H1 (cell line): Measurements from ENCODE around the gene CHST8. TPM values are rescaled to one million over a fixed set of nuclear protein-coding genes. Genes with fewer than 3 reads are reported as not detected.

Source experiments
- CTCF ChIA-PET: fragments of 300-600 bp; sonication (Branson Sonifier 250); formaldehyde crosslinking; loops from one replicate; lab custom pipeline; 2021; ENCODE audit not compliant: partially characterized antibody; lab: Charles Lee
- POLR2A ChIA-PET: fragments of 300-600 bp; sonication (Branson Sonifier 250); formaldehyde crosslinking; loops from one replicate; lab custom pipeline; 2021; ENCODE audit warnings: inconsistent platforms; ENCODE audit not compliant: partially characterized antibody; lab: Charles Lee
- DNase-seq, 2 experiments: peaks; one replicate each; pipeline versions ENCODE4 v3.0.0 to v3.0.0-alpha.2; 2010 to 2022; ENCODE audit warnings: low spot score in 2 of 2, low read depth in 1 of 2, mixed read lengths in 1 of 2
- FAIRE-seq: peaks from 2 replicates; lab custom pipeline; 2011; peaks lifted over from hg19 to GRCh38; lab: Jason Lieb, UNC
- H2AFZ ChIP-seq: 2 replicates; pipeline ENCODE4 v1.8.1; 2012; ENCODE audit warnings: low read length, inconsistent platforms
- H2AK5ac ChIP-seq: 2 replicates; pipeline ENCODE4 v1.6.1; 2013; ENCODE audit warnings: low read depth, low read length
- H2BK120ac ChIP-seq: replicated peaks from 2 replicates; pipeline ENCODE3; 2013; ENCODE audit warnings: low read depth, low read length, inconsistent platforms
- H2BK12ac ChIP-seq: 2 replicates; pipeline ENCODE4 v1.6.1; 2013; ENCODE audit warnings: low read depth, low read length
- H2BK15ac ChIP-seq: 2 replicates; pipeline ENCODE4 v1.6.1; 2013; ENCODE audit warnings: low read length
- H2BK20ac ChIP-seq: 2 replicates; pipeline ENCODE4 v1.6.1; 2013; ENCODE audit warnings: low read length
- H2BK5ac ChIP-seq: 2 replicates; pipeline ENCODE4 v1.6.1; 2013; ENCODE audit warnings: low read depth, low read length
- H3K14ac ChIP-seq: 2 replicates; pipeline ENCODE4 v1.6.1; 2013; ENCODE audit warnings: inconsistent platforms; ENCODE audit not compliant: insufficient read length
- H3K18ac ChIP-seq: 2 replicates; pipeline ENCODE4 v1.6.1; 2013; ENCODE audit warnings: low read length; ENCODE audit errors: extremely low read depth
- H3K23ac ChIP-seq: 2 replicates; pipeline ENCODE4 v1.6.1; 2013; ENCODE audit warnings: inconsistent platforms; ENCODE audit not compliant: insufficient read length
- H3K23me2 ChIP-seq: 2 replicates; pipeline ENCODE4 v1.6.1; 2013; ENCODE audit warnings: low read depth, low read length
- H3K27ac ChIP-seq: 2 replicates; pipeline ENCODE4 v1.6.1; 2011; ENCODE audit warnings: low read depth, low read length, inconsistent platforms
- H3K27me3 ChIP-seq, 4 experiments: replicated peaks in 1 of 4; 1 replicate in 1 of 4; 2 replicates in 3 of 4; pipeline versions ENCODE4 v1.6.1 to v1.8.1; 2011 to 2013; ENCODE audit warnings: low read length in 3 of 4, mild to moderate bottlenecking in 3 of 4, inconsistent platforms in 2 of 4, mixed read lengths in 2 of 4, moderate library complexity in 1 of 4; ENCODE audit not compliant: control insufficient read depth in 3 of 4, insufficient read depth in 3 of 4; ENCODE audit errors: extremely low read depth in 1 of 4
- H3K36me3 ChIP-seq, 4 experiments: 2 replicates each; pipeline versions ENCODE4 v1.6.1 to v1.8.1; 2011 to 2013; ENCODE audit warnings: mild to moderate bottlenecking in 4 of 4, low read length in 3 of 4, moderate library complexity in 2 of 4, control low read depth in 1 of 4, inconsistent platforms in 1 of 4; ENCODE audit not compliant: insufficient read depth in 4 of 4, control insufficient read depth in 2 of 4
- H3K4ac ChIP-seq: replicated peaks from 2 replicates; pipeline ENCODE3; 2013; ENCODE audit warnings: low read length, low read depth, mixed read lengths, inconsistent platforms; ENCODE audit not compliant: insufficient read length
- H3K4me1 ChIP-seq, 4 experiments: replicated peaks in 1 of 4; 1 replicate in 1 of 4; 2 replicates in 3 of 4; pipeline versions ENCODE4 v1.6.1 to v1.8.1; 2011 to 2013; ENCODE audit warnings: low read length in 3 of 4, inconsistent platforms in 2 of 4, mixed read lengths in 1 of 4; ENCODE audit not compliant: insufficient read depth in 4 of 4, control insufficient read depth in 3 of 4
- H3K4me2 ChIP-seq, 2 experiments: 2 replicates each; pipeline versions ENCODE4 v1.6.1 to v1.8.1; 2011 to 2013; ENCODE audit warnings: low read depth in 2 of 2, low read length in 2 of 2, control low read depth in 1 of 2, inconsistent platforms in 1 of 2, mild to moderate bottlenecking in 1 of 2; ENCODE audit not compliant: insufficient read depth in 1 of 2
- H3K4me3 ChIP-seq, 4 experiments: fragments of 200-600, 300-600 bp in 1 of 4; sonication (generic), shearing (Covaris generic), sonication (Bioruptor Twin) in 1 of 4; 2 replicates each; pipeline versions ENCODE4 v1.5.1 to v1.8.1; 2011 to 2016; ENCODE audit warnings: low read length in 4 of 4, low read depth in 3 of 4, control low read depth in 2 of 4, inconsistent platforms in 2 of 4, mild to moderate bottlenecking in 2 of 4, mixed read lengths in 1 of 4, moderate library complexity in 1 of 4; ENCODE audit not compliant: insufficient read depth in 2 of 4; ENCODE audit errors: extremely low read depth in 1 of 4
- H3K56ac ChIP-seq: replicated peaks from 2 replicates; pipeline ENCODE3; 2013; ENCODE audit warnings: low read depth, mild to moderate bottlenecking, mixed read lengths, low read length, inconsistent platforms; ENCODE audit not compliant: insufficient read length
- H3K79me1 ChIP-seq: 2 replicates; pipeline ENCODE4 v1.6.1; 2013; ENCODE audit warnings: low read depth, low read length, control low read depth
- H3K79me2 ChIP-seq, 2 experiments: 2 replicates each; pipeline versions ENCODE4 v1.6.1 to v1.8.1; 2012 to 2013; ENCODE audit warnings: low read length in 2 of 2, mild to moderate bottlenecking in 2 of 2, inconsistent platforms in 1 of 2; ENCODE audit not compliant: insufficient read depth in 2 of 2, control insufficient read depth in 1 of 2
- H3K9ac ChIP-seq, 4 experiments: replicated peaks in 1 of 4; 1 replicate in 1 of 4; 2 replicates in 3 of 4; pipeline versions ENCODE4 v1.6.1 to v1.8.1; 2011 to 2013; ENCODE audit warnings: low read depth in 3 of 4, low read length in 3 of 4, control low read depth in 2 of 4, mild to moderate bottlenecking in 2 of 4, moderate library complexity in 2 of 4, inconsistent platforms in 1 of 4; ENCODE audit errors: extremely low read depth in 1 of 4
- H3K9me3 ChIP-seq, 2 experiments: 2 replicates each; pipeline versions ENCODE4 v1.6.1 to v1.8.1; 2012 to 2013; ENCODE audit warnings: mild to moderate bottlenecking in 2 of 2, moderate library complexity in 2 of 2, control low read depth in 1 of 2, inconsistent platforms in 1 of 2, low read depth in 1 of 2, low read length in 1 of 2, mixed read lengths in 1 of 2; ENCODE audit not compliant: insufficient read depth in 2 of 2
- H4K20me1 ChIP-seq, 2 experiments: replicated peaks in 1 of 2; 2 replicates each; pipeline versions ENCODE3 to v1.8.1; 2011 to 2013; ENCODE audit warnings: inconsistent platforms in 2 of 2, low read length in 2 of 2, mild to moderate bottlenecking in 1 of 2; ENCODE audit not compliant: insufficient read depth in 2 of 2, control insufficient read depth in 1 of 2
- H4K5ac ChIP-seq: 2 replicates; pipeline ENCODE4 v1.6.1; 2013; ENCODE audit warnings: low read length, low read depth, mixed read lengths, inconsistent platforms; ENCODE audit not compliant: insufficient read length
- H4K8ac ChIP-seq: 2 replicates; pipeline ENCODE4 v1.8.0; 2013; ENCODE audit warnings: mild to moderate bottlenecking, moderate library complexity, low read length, inconsistent platforms; ENCODE audit not compliant: insufficient read depth; ENCODE audit errors: extremely low read depth
- H4K91ac ChIP-seq: replicated peaks from 2 replicates; pipeline ENCODE3; 2013; ENCODE audit warnings: low read length, mixed read lengths, inconsistent platforms; ENCODE audit not compliant: insufficient read length
- ASH2L ChIP-seq: fragments of 200-600, 300-600 bp; sonication (generic); IDR thresholded peaks from one replicate; pipeline ENCODE4 v1.7.1; 2017; ENCODE audit warnings: low read length
- BCL11A ChIP-seq, 2 experiments: IDR thresholded peaks; one replicate each; pipeline ENCODE4 v1.6.1; 2011; ENCODE audit warnings: low read depth in 2 of 2, low read length in 2 of 2, mild to moderate bottlenecking in 2 of 2
- CTCF ChIP-seq, 3 experiments: IDR thresholded peaks; 1 replicate in 2 of 3; 2 replicates in 1 of 3; pipeline versions ENCODE4 v1.5.1 to v1.6.1; 2011; ENCODE audit warnings: low read length in 3 of 3, mild to moderate bottlenecking in 3 of 3, inconsistent platforms in 2 of 3, low read depth in 1 of 3, moderate library complexity in 1 of 3; ENCODE audit not compliant: insufficient read depth in 1 of 3; ENCODE audit errors: control extremely low read depth in 1 of 3
- EP300 ChIP-seq, 2 experiments: IDR thresholded peaks; 1 replicate in 1 of 2; 2 replicates in 1 of 2; pipeline ENCODE4 v1.6.1; 2011 to 2012; ENCODE audit warnings: low read depth in 2 of 2, low read length in 2 of 2, mild to moderate bottlenecking in 2 of 2, borderline replicate concordance in 1 of 2, inconsistent platforms in 1 of 2, moderate library complexity in 1 of 2
- EZH2 ChIP-seq: fragments of 200-600 bp; sonication (generic); IDR thresholded peaks from 2 replicates; pipeline ENCODE4 v1.7.1; 2012; ENCODE audit warnings: low read depth, mild to moderate bottlenecking, moderate library complexity, low read length, inconsistent platforms; ENCODE audit not compliant: severe bottlenecking
- JUND ChIP-seq: IDR thresholded peaks from 2 replicates; pipeline ENCODE4 v1.6.1; 2011; ENCODE audit warnings: mild to moderate bottlenecking, improper control_type of control experiment, low read length
- KDM5A ChIP-seq: fragments of 200-600 bp; IDR thresholded peaks from 2 replicates; pipeline ENCODE4 v1.7.1; 2012; ENCODE audit warnings: mild to moderate bottlenecking, low read length, inconsistent platforms, mixed read lengths
- RBBP5 ChIP-seq: IDR thresholded peaks from 2 replicates; pipeline ENCODE4 v1.7.1; 2012; ENCODE audit warnings: low read depth, mild to moderate bottlenecking, inconsistent platforms, low read length, moderate library complexity, borderline replicate concordance
- SIRT6 ChIP-seq: IDR thresholded peaks from one replicate; pipeline ENCODE4 v1.7.1; 2012; ENCODE audit warnings: low read length, inconsistent platforms
- SP1 ChIP-seq: IDR thresholded peaks from 2 replicates; pipeline ENCODE4 v1.6.1; 2011; ENCODE audit warnings: low read depth, low read length
- SP4 ChIP-seq: IDR thresholded peaks from 2 replicates; pipeline ENCODE4 v1.6.1; 2012; ENCODE audit warnings: low read length, inconsistent platforms
- SUZ12 ChIP-seq: fragments of 200-600 bp; sonication (generic); IDR thresholded peaks from 2 replicates; pipeline ENCODE4 v1.6.1; 2012; ENCODE audit warnings: mild to moderate bottlenecking, inconsistent platforms, low read length, moderate library complexity, mixed read lengths
- WGBS, 2 experiments: shearing (Covaris generic) in 1 of 2; methylation state at CpG; one replicate each; pipeline versions ENCODE4 v1.1.6 to v1.1.7; 2013 to 2015; ENCODE audit warnings: low lambda C conversion rate in 2 of 2, mixed read lengths in 2 of 2, inconsistent platforms in 1 of 2, low coverage in 1 of 2, missing lambda C conversion rate in 1 of 2; ENCODE audit not compliant: insufficient replicate concordance in 2 of 2, insufficient coverage in 1 of 2, insufficient read length in 1 of 2; ENCODE audit errors: extremely low coverage in 1 of 2, missing lambda C conversion rate in 1 of 2; 5-methylcytosine and 5-hydroxymethylcytosine counted together
- polyA plus RNA-seq, 7 experiments: library from polyadenylated mRNA; depleted of rRNA in 3 of 7; stranded (reverse) in 5 of 7; unstranded in 2 of 7; fragments of >200 nt in 5 of 7; fragments of 200-250 nt in 2 of 7; gene quantifications; 1 replicate in 5 of 7; 2 replicates in 1 of 7; 4 replicates in 1 of 7; pipeline versions ENCODE4 v1.2.1 to v1.2.3, GENCODE V29; 2011 to 2013; ENCODE audit warnings: missing spikeins in 2 of 7, mixed read lengths in 2 of 7
- total RNA-seq: library from RNA; stranded (reverse); fragmentation: NEBNext Ultra II Directional; extraction: Animal tissue kit (Norgen Biotek cat#: 25700); gene quantifications from 2 replicates; pipeline ENCODE4 v1.2.1, GENCODE V29; 2021

The CHST8 gene
- total and polyA plus RNA-seq, 2 of the 8 experiments (the other 6 are each of a cell fraction or from before 2014, with no cell fraction given) = 10.8 to 28.2 TPM

- Histone ChIP-seq H4K91ac (no peak overlapping the region), H4K8ac (no peak overlapping the region), H3K4me2 (no peak overlapping the region), H2BK12ac (no peak overlapping the region), H2AK5ac (no peak overlapping the region), H3K27ac (no peak overlapping the region), H3K14ac (no peak overlapping the region), H2AFZ (no peak overlapping the region), H4K20me1 (no peaks in the 10 kb centered on the region), H2BK120ac (no peak overlapping the region), H3K79me2 (no peaks in the 10 kb centered on the region), H4K5ac (no peak overlapping the region), H2BK20ac (no peak overlapping the region), H2BK15ac (no peak overlapping the region), H3K56ac (no peak overlapping the region), H3K36me3 (no peaks in the 10 kb centered on the region), H3K4me3 (no peak overlapping the region), H3K9me3 (no peaks in the 10 kb centered on the region), H3K4me1 (no peaks in the 10 kb centered on the region; a peak in 1 of 7 replicates), H3K23ac (no peak overlapping the region), H3K27me3 (no peaks in the 10 kb centered on the region; a peak in 1 of 7 replicates), H3K79me1 (no peaks in the 10 kb centered on the region), H3K4ac (peak overlapping the region; percentile 69), H2BK5ac (no peak overlapping the region), H3K23me2 (no peaks in the 10 kb centered on the region; the same call in 1 of the 2 replicates), H3K18ac (no peak overlapping the region), H3K9ac (no peak overlapping the region)
- FAIRE-seq = no peak
- DNase-seq = no peak
- ChIA-PET POLR2A (interaction anchor here (2.1 kb wide), 1 partner anchor 14 kb away, joined by 5 read pairs; no protein-coding TSS in a partner anchor), CTCF (interaction anchor here (1.0 to 3.2 kb wide), 5 partner anchors 10 to 322 kb away, joined by 3 to 13 read pairs (median 5); no protein-coding TSS in a partner anchor)
- WGBS, 2 experiments = 84% methylated on average over 7 of the region's 7 CpGs; no CpG with 5 or more reads in 1 of the 2 experiments
- no peak for TF ChIP-seq SP1
- TF ChIP-seq SIRT6 = no peak
- TF ChIP-seq EZH2 = no peak
- no peak for TF ChIP-seq BCL11A (IDR thresholded peaks at IDR 0.05; ENCODE audit: low read depth in 2 of 2, low read length in 2 of 2)
- no peak for TF ChIP-seq JUND
- no peak for TF ChIP-seq EP300 (IDR thresholded peaks at IDR 0.05; ENCODE audit: borderline replicate concordance in 1 of 2, low read depth in 2 of 2, low read length in 2 of 2)
- TF ChIP-seq ASH2L = no peak
- no peak for TF ChIP-seq SUZ12
- no peak for TF ChIP-seq RBBP5
- TF ChIP-seq KDM5A = no peak
- no peak for TF ChIP-seq SP4
- no peak for TF ChIP-seq CTCF (IDR thresholded peaks at IDR 0.05; ENCODE audit: control extremely low read depth in 1 of 3, insufficient read depth in 1 of 3, low read depth in 1 of 3, low read length in 3 of 3)
Observed at GRCh38 chr19:33754361-33754760, 132.6 kb downstream of the CHST8 start.
